ENCODE results near the gene DEGS2.
"Not testable (repeated sequence)": the region's sequence is repeated elsewhere in the genome, so short reads cannot be mapped to it uniquely, and the experiment has no call there.

Gene DEGS2

GRCh38 chr14:100178691-100179090, 19.2 kb upstream of the DEGS2 start:
- DNase-seq (ENCODE audit: low read depth, low spot score), result no peak

GRCh38 chr14:100176811-100177327, 17.4 kb upstream of the DEGS2 start:
- no peak for DNase-seq (ENCODE audit: low read depth, low spot score)

GRCh38 chr14:100173353-100173752, 13.9 kb upstream of the DEGS2 start:
- no peak for DNase-seq (ENCODE audit: low read depth, low spot score)

GRCh38 chr14:100172811-100173210, 13.4 kb upstream of the DEGS2 start:
- DNase-seq (ENCODE audit: low read depth, low spot score), result no peak

- no peak for DNase-seq (ENCODE audit: low read depth, low spot score)
These were observed 11.4 kb upstream of the DEGS2 start for GRCh38 chr14:100170880-100171279.

GRCh38 chr14:100168506-100168905, 9.1 kb upstream of the DEGS2 start:
- no peak for DNase-seq (ENCODE audit: low read depth, low spot score)

- no peak for DNase-seq (ENCODE audit: low read depth, low spot score)
These were observed 6.5 kb upstream of the DEGS2 start for GRCh38 chr14:100165831-100166440.

- no peak for DNase-seq (ENCODE audit: low read depth, low spot score)
These were observed 5.9 kb upstream of the DEGS2 start for GRCh38 chr14:100165376-100165775.

- DNase-seq (ENCODE audit: low read depth, low spot score), result no peak
These were observed 1.1 kb upstream of the DEGS2 start for GRCh38 chr14:100160534-100160916.

- no peak for DNase-seq (ENCODE audit: low read depth, low spot score)
These were observed 554 bp upstream of the DEGS2 start for GRCh38 chr14:100159865-100160533.

- DNase-seq (ENCODE audit: low read depth, low spot score), result no peak
These were observed 815 bp downstream of the DEGS2 start for GRCh38 chr14:100158566-100159093.

- DNase-seq (ENCODE audit: low read depth, low spot score), result not testable (repeated sequence)
These were observed 1.8 kb downstream of the DEGS2 start for GRCh38 chr14:100157548-100158232.

GRCh38 chr14:100156776-100157175, 2.7 kb downstream of the DEGS2 start:
- no peak for DNase-seq (ENCODE audit: low read depth, low spot score)

GRCh38 chr14:100155756-100156616, 3.5 kb downstream of the DEGS2 start:
- no peak for DNase-seq (ENCODE audit: low read depth, low spot score)

- no peak for DNase-seq (ENCODE audit: low read depth, low spot score)
These were observed 4.3 kb downstream of the DEGS2 start for GRCh38 chr14:100155049-100155621.

GRCh38 chr14:100153560-100153959, 5.9 kb downstream of the DEGS2 start:
- no peak for DNase-seq (ENCODE audit: low read depth, low spot score)

GRCh38 chr14:100152091-100152490, 7.4 kb downstream of the DEGS2 start:
- no peak for DNase-seq (ENCODE audit: low read depth, low spot score)

- DNase-seq (ENCODE audit: low read depth, low spot score), result no peak
These were observed 8.4 kb downstream of the DEGS2 start for GRCh38 chr14:100150932-100151587.

- no peak for DNase-seq (ENCODE audit: low read depth, low spot score)
These were observed 9.4 kb downstream of the DEGS2 start for GRCh38 chr14:100149851-100150611.
